GM18498 (cell line): Measurements from ENCODE around the gene DEPDC5.
A peak's percentile ranks its signal among the peaks of the same experiment; 100 is the strongest.
"Not testable (repeated sequence)": the region's sequence is repeated elsewhere in the genome, so short reads cannot be mapped to it uniquely, and the experiment has no call there.

Experiments used
- ATAC-seq: cut with Tn5 transposase; IDR thresholded peaks from one replicate; pipeline ENCODE4 v1.9.1; 2021; ENCODE audit warnings: mild to moderate bottlenecking, moderate library complexity; ENCODE audit not compliant: unreplicated experiment

DEPDC5 gene

DNA sequence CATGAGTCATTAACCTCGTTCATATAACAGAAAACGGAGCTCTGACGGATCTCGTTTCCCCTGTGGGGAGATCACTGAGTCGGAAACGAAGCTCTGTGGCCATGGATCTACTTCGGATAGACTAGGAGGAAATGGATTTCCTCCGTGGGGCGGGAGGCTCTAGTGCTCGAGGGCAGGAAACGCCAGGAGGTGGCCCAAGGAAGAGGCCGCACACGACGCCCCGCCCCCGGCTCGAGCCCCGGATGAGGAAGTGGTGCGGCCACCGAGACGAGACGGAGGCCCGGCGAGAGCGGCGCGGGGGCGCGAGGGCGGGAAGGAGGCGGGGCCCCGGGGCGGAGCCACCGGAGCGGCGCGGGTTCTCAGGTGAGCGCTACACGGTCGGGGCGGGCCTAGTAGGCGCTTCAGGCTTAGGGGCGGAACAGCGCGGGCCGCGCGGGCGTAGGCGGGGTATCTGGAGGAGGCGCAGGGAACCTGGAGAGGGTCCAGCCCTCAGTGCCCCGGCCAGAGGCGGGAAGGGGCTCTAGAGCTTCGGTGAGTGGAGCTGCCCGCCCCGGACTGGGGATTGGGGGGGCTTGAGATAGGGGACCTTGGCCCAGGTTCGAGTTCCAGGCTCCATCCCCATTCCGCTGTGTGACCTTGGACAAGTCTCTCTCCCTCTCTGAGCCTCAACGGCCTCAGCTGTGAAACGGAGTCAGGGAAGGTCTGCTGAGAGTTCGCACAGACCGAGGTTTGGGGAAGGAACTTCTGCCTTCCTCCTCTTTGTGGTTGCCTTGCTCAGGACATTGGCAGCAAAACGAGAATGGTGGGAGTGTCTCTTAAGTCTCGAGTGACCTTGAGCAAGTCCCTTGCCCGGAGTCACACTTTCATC lies at the start of gene DEPDC5:
Gene DEPDC5 (plus strand): TSS at position 386 of the 868 bp plus-strand sequence. CDS start 903 bp downstream, outside the sequence.
- ATAC-seq = peak; percentile 70

DNA sequence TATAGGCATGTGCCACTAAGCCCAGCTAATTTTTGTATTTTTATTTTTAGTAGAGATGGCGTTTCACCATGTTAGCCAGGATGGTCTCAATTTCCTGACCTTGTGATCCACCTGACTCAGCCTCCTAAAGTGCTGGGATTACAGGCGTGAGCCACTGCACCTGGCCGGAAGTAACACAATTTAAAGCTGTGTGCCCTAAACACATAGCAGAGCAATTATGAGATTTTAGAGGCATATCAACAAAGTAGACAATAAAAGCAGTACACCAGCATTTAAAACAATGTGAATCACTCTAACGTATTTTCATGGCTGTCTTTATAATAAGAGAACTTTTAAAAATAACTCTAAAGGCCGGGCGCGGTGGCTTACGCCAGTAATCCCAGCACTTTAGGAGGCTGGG lies 46.3 kb upstream of the DEPDC5 start:
- no peak for ATAC-seq

DNA sequence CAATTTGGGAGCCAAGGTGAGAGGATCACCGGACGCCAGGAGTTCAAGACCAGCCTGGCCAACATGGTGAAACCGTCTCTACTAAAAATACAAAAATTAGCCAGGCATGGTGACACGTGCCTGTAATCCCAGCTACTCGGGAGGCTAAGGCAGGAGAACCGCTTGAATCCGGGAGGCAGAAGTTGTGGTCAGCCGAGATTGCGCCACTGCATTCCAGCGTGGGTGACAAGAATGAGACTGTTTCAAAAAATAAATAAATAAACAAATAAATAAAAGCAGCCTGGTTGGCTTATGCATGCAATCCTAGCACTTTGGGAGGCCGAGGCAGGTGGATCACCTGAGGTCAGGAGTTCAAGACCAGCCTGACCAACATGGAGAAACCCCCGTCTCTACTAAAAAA lies 42.6 kb upstream of the DEPDC5 start:
- not testable (repeated sequence) for ATAC-seq

DNA sequence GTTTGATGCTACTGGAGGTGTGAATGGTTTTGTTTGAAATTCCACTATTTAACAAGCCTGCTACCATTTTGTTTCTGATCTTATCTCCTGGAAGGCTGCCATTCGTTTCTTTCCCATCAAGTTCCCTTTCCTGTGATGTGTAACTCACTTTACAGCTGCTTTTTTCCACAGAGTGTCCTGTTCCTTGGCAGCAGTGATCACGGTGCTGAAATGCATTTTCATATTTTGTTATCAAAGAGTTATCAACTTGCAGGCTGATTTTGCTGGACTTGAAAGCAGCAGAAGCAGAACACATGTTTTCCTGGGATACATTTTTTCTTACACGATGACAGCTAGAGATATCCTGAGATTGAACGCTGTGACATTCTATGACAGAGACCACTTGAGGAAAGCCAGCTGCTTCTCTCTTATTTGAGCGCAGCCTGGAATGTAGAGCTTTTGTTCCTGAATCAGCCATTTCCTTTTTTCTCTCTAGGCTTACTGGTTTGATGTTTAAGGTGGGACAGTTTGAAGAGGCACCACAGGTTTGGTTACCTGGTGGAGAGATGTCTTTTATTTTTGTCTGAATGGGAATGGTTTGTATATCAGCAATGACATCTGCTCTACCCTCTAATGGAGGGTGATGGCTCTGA lies 38.6 kb upstream of the DEPDC5 start:
- no peak for ATAC-seq

DNA sequence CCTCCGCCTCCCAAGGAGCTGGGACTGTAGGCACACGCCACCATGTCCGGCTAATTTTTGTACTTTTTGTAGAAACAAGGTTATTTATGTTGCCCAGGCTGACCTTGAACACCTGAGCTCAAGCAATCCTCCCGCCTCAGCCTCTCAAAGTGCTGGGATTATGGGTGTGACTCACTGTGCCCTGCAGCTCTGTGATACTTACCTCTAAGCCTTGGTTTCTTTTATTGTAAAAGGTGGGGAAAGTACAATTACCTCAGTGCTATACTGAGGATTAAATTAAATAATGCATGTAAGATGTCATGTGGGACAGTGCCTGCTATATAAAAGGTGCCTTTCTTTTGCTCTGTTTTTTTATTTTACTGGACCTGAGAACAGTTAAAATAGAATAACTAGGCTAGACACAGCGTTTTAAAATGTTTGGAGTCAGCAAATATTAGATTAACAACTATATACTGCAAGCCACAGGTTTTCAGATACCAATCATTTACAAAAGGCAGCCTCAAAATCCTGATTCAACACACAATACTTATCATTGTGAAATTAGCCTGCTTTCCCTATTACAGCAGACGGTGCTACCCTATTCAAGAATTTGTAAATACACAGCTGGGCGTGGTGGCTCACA lies 33.9 kb upstream of the DEPDC5 start:
- ATAC-seq = no peak

DNA sequence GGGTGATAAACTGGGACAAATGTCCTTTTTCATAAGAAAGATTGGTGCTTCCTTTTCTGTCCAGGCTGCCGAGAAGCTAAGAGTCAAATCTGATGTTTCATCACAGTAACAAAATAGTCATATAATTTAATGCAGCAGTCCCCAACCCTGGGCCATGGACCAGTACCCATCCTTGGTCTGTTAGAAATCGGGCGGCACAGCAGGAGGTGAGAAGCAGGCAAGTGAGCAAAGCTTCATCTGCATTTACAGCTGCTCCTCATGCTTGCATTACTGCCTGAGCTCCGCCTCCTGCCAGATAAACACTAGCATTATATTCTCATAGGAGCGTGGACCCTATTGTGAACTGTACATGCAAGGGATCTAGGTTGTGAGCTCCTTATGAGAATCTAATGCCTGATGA lies 30.1 kb upstream of the DEPDC5 start:
- ATAC-seq = no peak

DNA sequence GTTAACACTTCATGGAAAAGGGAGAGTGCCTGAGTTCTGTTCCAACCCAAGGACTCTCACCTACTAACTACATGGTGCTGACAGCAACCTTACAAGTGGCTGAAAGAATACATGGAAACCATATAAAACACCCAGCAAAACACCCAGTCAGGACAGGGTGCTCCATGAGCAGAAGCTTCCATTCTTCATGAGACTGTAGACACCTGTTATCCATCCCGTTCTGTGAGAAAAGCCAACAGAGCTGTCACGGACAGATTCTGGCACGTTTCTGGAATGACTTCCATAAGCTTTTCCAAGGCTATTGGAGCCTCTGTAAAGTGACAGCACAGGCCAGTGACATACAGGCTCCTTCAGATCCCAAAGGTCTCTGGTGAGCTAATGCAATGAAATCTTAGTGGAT lies 27.1 kb upstream of the DEPDC5 start:
- no peak for ATAC-seq

DNA sequence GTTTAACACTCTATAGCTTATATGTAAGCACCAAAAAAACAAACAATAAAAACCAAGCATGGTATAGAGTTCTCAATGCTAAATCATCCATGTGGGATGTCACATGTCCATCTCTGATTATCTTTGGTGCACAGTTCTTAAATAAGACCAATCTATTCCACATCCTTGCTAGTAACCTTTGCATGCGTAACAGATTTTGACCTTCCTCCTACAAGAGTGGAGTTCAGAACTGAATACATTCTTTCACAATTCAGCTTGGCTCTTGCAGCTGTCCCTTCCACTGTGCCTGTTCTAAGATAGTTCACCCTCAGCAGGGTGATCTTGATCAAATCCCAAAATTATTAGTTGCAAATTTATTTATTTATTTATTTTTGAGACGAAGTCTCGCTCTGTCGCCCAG lies 25.0 kb upstream of the DEPDC5 start:
- ATAC-seq = no peak

DNA sequence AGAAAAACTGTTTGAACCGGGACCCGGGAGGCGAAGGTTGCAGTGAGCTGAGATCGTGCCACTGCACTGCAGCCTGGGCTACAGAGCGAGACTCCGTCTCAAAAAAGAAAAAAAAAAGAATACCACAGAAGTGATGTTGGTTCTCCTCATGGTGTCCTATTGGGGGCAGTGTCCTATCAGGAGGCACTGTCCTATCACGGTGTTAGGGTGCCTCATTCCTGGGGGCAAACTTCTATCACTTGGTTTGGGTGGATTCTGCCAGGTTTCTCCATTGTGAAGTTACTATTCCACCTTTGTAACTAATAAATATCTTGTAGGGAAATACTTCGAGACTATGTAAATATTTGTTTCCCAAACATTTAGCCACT lies 23.5 kb upstream of the DEPDC5 start:
- ATAC-seq = no peak

DNA sequence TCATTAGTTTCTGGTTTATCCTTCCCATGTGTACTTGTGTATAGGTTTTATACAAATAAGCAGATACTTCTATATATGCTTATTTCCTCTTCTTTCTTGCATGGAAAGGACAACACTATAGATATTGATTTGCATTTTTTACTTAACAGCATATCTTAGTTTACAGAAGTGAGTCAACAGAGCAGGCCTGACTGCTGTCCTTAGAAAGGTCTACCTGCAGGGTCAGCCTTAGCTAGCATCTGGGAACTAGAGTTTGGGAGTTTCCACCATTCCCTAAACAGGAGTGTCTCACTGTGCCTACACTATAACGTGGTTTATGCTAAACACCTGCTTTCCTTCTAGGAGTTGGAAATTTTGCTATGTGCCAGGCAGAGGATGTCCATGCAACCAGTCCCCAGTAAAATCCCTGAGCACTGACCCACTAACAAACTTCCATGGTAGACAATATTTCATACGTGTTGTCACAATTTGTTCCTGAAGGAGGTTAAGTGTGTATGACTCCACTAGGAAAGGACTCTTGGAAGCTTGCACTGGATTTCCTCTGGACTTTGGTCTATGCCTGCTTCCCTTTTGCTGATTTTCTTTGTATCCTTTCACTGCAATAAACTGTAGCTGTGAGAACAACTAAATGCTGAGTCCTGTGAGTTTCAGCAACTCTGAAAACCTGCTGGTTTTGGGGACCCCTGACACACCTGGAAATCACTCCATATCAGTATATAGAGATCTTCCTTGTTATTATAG lies 21.6 kb upstream of the DEPDC5 start:
- ATAC-seq = no peak

DNA sequence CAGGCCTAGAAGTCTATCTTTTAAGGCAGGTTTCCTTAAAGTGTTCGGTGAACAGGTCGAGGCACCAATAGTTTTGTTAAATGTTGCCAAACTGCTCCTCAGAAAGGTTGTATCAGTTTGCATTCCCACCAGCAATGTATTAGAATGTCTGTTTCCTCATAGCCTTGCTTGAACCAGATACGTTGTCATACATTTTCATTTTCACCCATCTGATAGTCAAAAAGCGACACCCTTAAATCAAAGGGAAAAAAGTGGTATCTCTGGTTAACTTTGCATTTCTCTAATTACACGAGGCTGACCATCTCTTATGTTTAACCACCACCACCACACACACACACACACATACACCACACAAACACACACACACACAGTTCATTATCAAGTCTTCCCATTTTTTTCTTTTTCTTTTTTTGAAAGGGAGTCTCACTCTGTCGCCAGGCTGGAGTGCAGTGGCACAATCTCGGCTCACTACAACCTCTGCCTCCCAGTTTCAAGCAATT lies 20.2 kb upstream of the DEPDC5 start:
- no peak for ATAC-seq

DNA sequence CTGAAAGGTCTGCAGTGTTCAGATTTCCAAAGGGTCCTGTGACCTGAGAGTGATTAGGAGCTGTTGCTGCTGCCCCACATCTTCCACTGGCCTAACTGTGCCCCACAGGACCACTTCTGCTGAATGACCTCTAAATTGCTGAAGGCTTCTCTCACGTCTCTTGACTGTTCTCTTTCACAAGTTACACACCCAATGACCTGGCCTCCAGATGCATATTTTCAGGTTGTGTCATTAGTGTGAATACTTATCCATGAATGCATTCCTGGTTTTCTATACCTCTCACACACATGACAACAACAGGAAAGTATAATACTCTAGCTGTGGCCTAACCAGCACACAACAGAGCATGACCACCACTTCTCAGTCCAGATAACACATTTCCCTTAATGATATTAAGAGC lies 19.3 kb upstream of the DEPDC5 start:
- no peak for ATAC-seq

DNA sequence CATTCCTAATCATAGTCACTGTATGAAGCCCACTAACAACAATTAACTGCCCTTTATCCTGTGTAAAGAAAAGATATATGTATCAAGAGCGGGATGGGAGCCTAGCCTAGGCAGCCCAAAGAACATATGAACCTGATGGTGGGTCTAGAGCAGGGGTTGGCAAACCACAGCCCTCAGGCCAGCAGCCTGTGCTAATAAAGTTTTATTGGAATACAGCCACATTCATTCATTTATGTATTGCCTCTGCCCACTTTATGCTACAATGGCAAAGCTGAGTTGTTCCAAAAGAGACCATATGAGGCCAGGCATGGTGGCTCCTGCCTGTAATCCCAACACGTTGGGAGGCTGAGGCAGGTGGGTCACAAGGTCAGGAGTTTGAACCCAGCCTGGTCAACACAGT lies 17.4 kb upstream of the DEPDC5 start:
- no peak for ATAC-seq

DNA sequence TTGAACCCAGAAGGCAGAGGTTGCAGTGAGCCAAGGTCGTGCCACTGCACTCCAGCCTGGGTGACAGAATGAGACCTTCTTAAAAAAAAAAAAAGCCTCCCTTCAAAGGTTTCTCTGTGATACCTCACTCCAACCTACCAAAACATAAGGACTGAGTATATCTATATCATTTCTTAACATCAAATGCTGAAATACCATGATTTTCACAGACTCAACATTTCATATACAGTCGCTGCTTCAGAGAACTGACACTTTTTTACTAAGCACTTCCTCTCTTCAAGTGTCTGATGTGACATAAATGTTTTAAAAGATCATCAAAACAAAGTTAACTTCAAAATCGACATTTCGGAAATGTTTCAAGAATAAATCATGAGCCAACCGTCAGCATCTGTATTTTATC lies 15.9 kb upstream of the DEPDC5 start:
- ATAC-seq = no peak

DNA sequence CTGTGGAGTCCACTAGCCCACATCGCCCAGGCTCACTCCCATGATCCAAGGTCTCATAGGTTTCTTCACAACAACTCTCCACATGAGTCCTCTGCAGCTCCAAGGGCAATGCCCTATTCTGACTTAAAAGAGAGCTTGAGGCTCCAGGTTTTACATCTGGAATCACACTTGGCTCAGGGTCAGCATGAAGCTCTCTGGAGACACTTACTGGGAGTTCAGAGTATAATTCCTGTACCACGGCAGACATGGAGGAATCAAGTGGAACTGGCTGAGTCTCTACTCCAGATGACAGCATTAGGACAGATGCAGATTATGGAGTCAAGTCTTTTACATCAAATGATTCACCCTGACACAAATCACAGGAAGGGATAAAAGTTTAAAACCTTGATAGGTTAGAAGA lies 15.3 kb upstream of the DEPDC5 start:
- ATAC-seq = no peak

DNA sequence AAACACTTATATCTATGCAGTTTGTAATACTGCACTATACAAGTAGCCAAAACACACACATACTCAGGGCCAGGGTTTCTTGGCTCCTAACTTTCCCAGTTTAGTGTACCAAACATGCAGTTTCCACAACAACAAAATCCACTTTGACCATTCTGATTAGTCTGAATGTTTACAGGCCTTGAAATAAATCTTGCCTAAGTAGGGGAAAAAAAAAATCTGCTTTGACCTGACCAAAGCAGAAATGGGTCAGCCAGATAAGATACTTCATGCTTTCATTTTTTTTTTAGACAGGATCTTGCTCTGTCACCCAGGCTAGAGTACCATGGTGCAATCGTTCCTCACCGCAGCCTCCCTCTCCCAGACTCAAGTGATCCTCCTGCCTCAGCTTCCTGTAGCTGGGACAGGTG lies 14.0 kb upstream of the DEPDC5 start:
- no peak for ATAC-seq

DNA sequence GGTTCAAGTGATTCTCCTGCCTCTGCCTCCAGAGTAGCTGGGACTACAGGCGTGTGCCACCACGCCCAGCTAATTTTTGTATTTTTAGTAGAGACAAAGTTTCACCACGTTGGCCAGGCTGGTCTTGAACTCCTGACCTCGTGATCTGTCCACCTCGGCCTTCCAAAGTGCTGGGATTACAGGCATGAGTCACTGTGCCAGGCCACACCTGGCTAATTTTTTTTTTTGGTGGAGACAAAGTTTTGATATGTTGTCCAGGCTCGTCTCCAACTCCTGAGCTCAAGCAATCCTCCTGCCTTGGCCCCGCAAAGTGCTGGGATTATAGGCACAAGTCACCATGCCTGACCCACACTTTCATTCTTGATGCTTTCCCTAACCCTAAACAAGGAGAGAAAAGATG lies 13.5 kb upstream of the DEPDC5 start:
- not testable (repeated sequence) for ATAC-seq

DNA sequence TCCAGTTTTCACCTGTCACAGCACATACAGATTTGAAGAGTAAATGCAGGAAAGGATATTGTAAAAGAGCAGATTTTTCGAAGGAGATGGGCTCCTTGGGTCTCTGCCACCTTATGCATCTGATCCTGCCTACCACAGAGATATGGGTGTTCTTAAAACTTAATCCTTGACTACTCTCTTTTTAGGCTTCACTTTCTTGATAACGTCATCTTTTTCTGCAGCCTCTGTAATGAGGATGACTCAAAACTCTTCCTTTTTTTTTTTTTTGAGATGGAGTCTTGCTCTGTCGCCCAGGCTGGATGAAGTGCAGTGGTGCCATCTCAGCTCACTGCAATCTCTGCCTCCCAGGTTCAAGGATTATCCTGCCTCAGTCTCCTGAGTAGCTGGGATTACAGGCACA lies 11.7 kb upstream of the DEPDC5 start:
- ATAC-seq = no peak

DNA sequence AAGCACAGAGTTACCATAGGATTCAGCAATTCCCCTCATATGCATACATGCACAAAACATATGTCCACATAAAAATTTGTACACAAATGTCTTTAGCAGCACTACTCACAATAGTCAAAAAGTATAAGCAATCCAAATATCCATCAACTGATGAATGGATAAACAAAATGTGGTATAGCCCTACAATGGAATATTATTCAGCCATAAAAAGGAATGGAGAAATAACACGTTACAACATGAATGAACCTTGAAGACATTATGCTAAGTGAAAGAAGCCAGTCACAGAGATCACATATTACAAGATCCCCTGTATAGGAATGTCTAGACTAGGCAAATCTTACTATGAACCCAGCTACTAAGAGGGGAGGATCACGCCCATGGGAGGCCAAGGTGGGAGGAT lies 11.1 kb upstream of the DEPDC5 start:
- ATAC-seq = no peak

DNA sequence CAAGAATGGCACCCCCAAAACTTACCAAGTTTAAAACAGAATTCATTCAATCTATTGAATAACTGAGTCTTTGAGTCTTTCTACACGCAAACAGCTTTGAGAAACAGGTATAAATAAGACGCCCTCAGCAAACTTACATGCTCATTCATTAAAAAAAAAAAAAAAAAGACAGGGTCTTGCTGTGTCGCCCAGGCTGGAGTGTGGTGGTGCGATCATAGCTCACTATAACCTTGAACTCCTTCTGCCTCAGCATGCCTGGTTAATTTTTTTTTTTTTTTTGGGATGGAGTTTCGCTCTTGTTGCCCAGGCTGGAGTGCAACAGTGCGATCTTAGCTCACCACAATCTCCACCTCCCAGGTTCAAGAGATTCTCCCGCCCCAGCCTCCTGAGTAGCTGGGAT lies 9.9 kb upstream of the DEPDC5 start:
- ATAC-seq = no peak

DNA sequence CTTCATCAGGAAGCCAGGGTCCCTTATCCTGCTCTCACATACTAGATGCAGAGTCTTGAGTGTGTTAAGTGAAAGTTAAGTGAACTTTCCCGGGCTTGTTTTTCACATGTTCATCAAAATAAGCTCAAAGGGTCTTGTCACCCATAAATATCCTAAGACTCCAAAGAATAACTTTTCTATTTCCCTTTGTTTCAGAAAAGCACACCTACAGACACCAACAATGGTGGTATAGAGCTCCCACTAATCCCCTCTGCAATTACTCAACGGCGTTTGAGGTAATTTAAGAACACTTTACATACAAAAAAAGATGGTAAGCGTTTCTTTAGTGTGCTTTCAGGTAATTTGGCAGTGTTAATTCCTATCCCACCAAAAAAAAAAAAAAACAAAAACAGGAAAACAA lies 6.4 kb upstream of the DEPDC5 start:
- ATAC-seq = no peak
